Activated naive CD8-positive, alpha-beta T cell treated with anti-CD3 and anti-CD28 coated beads, Interleukin-2, amount 50 U/mL, for 24 hours (primary cell): Measurements from ENCODE around the gene C14orf132.
A peak's percentile ranks its signal among the peaks of the same experiment; 100 is the strongest.
"Not testable (repeated sequence)": the region's sequence is repeated elsewhere in the genome, so short reads cannot be mapped to it uniquely, and the experiment has no call there.

ENCODE experiments used
- ATAC-seq: fragments of 150-1000 bp; cut with Tn5 transposase; one replicate; pipeline ENCODE4 v1.10.0; 2021
- DNase-seq: peaks from one replicate; pipeline ENCODE4 v3.0.0; 2021
- H3K27ac Mint-ChIP-seq: one replicate; pipeline ENCODE4 v1.8.0; 2021; ENCODE audit warnings: mild to moderate bottlenecking, mixed read lengths
- H3K27me3 Mint-ChIP-seq: one replicate; pipeline ENCODE4 v1.8.0; 2021; ENCODE audit warnings: mixed read lengths
- H3K36me3 Mint-ChIP-seq: one replicate; pipeline ENCODE4 v1.8.0; 2021; ENCODE audit warnings: low read depth, mixed read lengths
- H3K4me1 Mint-ChIP-seq: one replicate; pipeline ENCODE4 v1.8.0; 2021; ENCODE audit warnings: mixed read lengths
- H3K4me3 Mint-ChIP-seq: one replicate; pipeline ENCODE4 v1.8.0; 2021; ENCODE audit warnings: mild to moderate bottlenecking, moderate library complexity, mixed read lengths
- H3K9me3 Mint-ChIP-seq: one replicate; pipeline ENCODE4 v1.8.0; 2021; ENCODE audit warnings: mixed read lengths

C14orf132 gene

DNA sequence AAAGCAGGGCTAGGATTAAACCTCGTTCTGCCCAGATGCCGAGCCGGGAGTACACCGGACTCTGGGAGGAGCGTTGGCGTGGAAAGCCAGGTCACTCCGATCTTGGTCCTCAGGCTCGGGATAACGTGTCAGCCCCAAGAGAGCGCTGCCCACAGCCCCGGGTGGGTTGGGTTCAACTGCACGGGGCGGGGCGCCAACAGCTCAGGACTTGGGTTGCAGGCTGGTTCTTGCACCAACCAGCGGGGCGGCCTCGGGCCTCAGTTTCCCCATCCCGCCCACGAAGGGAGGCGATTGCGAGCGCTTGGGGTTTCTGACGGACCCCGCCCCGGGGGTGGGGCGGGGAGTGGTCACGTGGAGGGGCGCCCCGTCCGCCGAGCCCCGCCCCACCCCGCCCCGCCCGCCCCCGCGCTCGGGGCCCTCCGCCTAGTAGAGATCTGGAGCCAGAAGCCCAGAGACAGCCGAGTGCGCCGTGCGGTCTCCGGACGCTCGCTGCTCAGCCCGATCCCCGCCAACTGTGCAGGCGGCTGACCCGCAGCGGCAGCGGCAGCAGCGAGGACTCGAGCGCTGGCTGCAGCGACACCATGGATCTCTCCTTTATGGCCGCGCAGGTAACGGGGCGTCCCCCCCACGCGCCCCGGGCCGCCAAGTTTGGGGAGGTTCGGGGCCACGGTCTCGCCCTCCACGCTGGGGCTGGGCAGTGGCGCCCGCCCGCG, at the start of gene C14orf132:
C14orf132 (plus strand) TSS at position 443 of the 713 bp plus-strand sequence; CDS start at position 582, 139 bp downstream.
- H3K4me1 Mint-ChIP-seq, result peaks cover 16% of the 10 kb centered on the region
- peak; percentile 69 for ATAC-seq
- no peak within 1 kb of the TSS for H3K27ac Mint-ChIP-seq
- H3K9me3 Mint-ChIP-seq, result no peaks in the 10 kb centered on the region
- peaks cover 56% of the 10 kb centered on the region for H3K27me3 Mint-ChIP-seq
- DNase-seq, result peak; percentile 63
- H3K4me3 Mint-ChIP-seq, result peak within 1 kb of the TSS; percentile 76
- no peaks in the 10 kb centered on the region for H3K36me3 Mint-ChIP-seq

DNA sequence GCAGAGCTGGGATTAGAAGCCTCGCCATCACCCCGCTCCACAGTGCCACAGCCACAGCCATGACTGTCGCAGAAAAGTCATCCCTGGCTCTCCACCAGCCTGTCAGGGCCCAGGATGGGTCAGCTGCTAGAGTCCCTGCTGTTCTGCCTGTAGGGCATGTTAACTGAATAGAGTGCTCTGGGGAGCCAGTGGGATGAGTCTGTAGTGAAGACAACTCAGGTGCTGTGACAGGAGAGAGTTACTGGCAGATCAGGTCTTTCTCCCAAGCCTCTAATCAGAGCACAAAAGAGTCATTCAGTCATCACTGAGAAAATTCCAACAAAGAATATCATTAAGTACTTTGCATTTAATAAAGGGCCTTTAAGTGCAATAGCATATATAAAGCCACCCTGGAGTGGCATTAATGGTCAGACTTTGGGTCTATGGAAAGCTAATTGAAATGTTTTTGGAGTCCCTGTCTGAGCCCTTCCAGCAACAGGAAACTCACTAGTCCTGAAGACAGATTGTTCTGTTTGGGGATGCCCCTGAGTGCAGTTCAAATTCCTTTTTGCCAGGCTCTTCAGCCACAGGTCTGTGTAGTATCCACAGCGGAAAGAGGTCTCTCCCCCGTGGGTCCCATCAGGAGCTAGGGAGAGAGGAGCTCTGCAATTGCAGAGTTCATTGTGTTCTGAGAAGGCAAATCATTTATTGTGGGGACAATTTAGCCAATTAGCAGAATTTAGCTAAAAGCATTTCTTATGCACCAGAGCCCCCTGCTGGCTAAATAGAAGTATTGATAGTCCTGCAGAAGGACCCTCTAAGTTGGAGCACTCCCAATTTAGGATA, 45.2 kb upstream of the C14orf132 start:
- H3K27me3 Mint-ChIP-seq, result peaks cover 35% of the 10 kb centered on the region
- peaks cover 2% of the 10 kb centered on the region for H3K36me3 Mint-ChIP-seq
- no peak overlapping the region for H3K27ac Mint-ChIP-seq
- no peak overlapping the region for H3K4me3 Mint-ChIP-seq
- no peaks in the 10 kb centered on the region for H3K4me1 Mint-ChIP-seq
- DNase-seq (peak; percentile 22), ATAC-seq (no peak)
- peaks cover 18% of the 10 kb centered on the region for H3K9me3 Mint-ChIP-seq

DNA sequence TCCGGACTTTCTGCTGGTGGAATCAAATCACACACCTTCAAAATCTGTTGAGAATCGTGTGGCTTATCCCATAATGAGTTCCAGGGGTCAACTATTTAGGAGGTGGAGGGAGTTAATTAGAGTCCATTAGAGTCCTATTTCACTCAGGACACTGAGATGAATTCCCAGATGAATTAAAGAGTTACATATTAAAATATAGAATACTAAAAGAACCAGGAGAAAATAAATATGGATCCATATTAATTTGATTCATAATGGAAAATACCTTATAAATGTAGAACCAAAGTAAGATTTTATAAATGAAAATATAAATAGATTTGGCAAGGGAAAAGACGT, 44.6 kb upstream of the C14orf132 start:
- no peaks in the 10 kb centered on the region for H3K4me1 Mint-ChIP-seq
- peaks cover 39% of the 10 kb centered on the region for H3K27me3 Mint-ChIP-seq
- H3K9me3 Mint-ChIP-seq, result peaks cover 18% of the 10 kb centered on the region
- peaks cover 2% of the 10 kb centered on the region for H3K36me3 Mint-ChIP-seq
- DNase-seq (no peak), ATAC-seq (no peak)
- no peak overlapping the region for H3K27ac Mint-ChIP-seq
- no peak overlapping the region for H3K4me3 Mint-ChIP-seq

DNA sequence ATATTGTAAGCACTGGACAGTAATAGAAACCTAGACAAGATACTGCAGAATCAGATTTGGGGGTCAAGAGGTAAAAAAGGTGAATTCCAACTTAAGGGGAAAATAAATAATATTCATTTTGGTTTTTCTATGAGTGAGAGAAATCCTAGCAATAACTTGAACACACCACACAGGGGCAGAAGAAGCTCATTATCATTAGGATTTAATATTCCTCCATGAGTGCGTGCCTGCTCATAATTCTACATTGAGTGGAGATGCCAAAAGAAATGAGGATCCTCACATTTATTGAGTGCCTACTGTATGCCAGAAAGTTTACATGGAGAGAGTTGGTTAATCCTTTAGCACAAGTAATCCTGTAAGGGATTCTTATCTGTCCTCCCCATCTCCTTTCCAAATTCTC, 40.5 kb upstream of the C14orf132 start:
- no peak for DNase-seq
- Mint-ChIP-seq H3K4me3 (no peak overlapping the region), H3K9me3 (peaks cover 10% of the 10 kb centered on the region), H3K27me3 (peaks cover 41% of the 10 kb centered on the region), H3K36me3 (no peaks in the 10 kb centered on the region), H3K27ac (no peak overlapping the region), H3K4me1 (no peaks in the 10 kb centered on the region)
- no peak for ATAC-seq

DNA sequence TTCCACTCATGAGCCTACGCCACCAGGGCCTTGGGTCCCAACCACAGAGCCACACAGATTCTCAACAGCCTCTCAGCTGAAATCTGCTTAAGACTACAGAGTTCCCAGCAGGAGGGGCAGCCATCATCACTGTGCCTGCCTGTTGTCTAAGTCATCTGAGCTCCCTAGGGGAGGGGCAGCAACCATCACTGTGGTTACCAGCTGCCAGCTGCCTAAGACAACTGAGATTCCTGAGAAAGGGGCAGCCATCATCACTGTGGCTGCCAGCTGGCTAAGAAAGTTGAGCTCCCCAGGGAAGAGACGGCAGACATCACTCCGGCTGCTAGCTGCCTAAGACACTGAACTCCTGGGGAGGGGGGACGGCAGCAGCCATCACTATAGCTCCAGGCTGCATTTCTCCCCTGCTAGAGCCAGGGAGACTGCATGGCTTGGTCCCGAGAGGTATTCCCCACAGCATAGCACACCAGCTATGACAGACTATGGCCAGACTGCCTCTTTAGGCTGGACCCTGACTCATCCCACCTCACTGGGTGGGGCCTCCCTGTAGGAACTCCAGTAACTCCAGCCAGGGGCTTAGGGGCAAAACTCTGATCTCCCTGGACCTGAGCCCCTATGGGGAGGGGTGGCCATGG, 37.2 kb upstream of the C14orf132 start:
- ATAC-seq, result no peak
- no peak for DNase-seq
- H3K4me3 Mint-ChIP-seq, result no peak overlapping the region
- H3K36me3 Mint-ChIP-seq, result peaks cover 3% of the 10 kb centered on the region
- H3K27ac Mint-ChIP-seq, result no peak overlapping the region
- peaks cover 47% of the 10 kb centered on the region for H3K27me3 Mint-ChIP-seq
- peaks cover 14% of the 10 kb centered on the region for H3K9me3 Mint-ChIP-seq
- H3K4me1 Mint-ChIP-seq, result no peaks in the 10 kb centered on the region

DNA sequence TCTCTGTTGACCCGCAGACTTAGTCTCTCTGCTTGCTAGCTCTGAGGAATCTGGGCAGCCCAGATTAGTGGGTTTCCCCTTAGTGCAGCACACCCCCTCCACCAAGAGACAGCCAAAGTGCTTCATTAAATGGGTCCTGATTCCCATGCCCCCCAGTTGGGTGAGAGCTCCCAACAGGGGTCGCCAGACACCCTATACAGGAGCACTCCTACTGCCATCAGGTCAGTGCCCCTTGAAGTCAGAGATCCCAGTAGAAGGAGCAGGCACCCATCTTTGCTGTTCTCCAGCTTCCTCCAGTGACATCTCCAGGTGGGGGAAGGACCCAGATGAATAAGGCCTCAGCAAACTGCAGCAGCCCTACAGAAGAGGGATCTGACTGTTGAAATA, 36.7 kb upstream of the C14orf132 start:
- Mint-ChIP-seq H3K9me3 (peaks cover 14% of the 10 kb centered on the region), H3K36me3 (peaks cover 3% of the 10 kb centered on the region), H3K4me3 (no peak overlapping the region), H3K4me1 (no peaks in the 10 kb centered on the region), H3K27ac (no peak overlapping the region), H3K27me3 (peaks cover 43% of the 10 kb centered on the region)
- no peak for DNase-seq
- no peak for ATAC-seq

DNA sequence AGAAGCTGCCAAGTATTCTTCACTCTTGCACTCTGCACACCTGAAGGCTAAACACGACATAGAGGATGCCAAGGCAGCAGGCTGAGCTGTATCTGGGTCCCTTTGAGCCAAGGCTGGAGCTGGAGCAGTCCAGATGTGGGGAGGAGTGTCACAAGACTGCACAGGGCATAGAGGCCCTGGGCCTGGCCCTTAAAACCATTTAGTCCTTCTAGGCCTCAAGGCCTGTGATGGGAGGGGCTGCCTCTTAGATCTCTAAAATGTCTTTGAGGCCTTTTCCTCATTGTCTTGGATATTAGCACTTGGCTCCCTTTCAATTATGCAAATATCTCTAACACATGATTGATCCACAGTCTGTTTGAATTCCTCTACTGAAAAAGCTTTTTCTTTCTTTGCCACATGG, 28.0 kb upstream of the C14orf132 start:
- Mint-ChIP-seq H3K4me3 (no peak overlapping the region), H3K4me1 (no peaks in the 10 kb centered on the region), H3K27me3 (peaks cover 2% of the 10 kb centered on the region), H3K9me3 (peaks cover 18% of the 10 kb centered on the region), H3K27ac (no peak overlapping the region), H3K36me3 (peaks cover 4% of the 10 kb centered on the region)
- ATAC-seq (no peak), DNase-seq (no peak)

DNA sequence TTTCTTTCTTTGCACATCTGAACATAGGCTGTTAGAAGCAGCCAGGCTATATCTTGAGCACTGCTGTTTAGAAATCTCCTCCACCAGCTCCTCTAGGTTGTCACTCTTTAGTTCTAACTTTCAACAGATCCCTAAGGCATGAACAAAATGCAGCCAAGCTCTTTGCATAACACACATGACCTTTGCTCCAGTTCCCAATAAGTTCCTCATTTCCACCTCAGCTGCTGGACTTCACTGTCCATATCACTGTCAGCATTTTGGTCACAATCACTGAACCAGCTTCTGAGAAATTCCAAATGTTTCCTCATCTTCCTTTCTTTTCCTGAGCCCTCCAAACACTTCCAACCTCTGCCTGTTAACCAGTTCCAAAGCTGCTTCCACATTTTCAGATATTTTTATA, 27.6 kb upstream of the C14orf132 start:
- ATAC-seq, result no peak
- H3K27ac Mint-ChIP-seq, result no peak overlapping the region
- H3K9me3 Mint-ChIP-seq, result peaks cover 18% of the 10 kb centered on the region
- no peak for DNase-seq
- peaks cover 4% of the 10 kb centered on the region for H3K36me3 Mint-ChIP-seq
- H3K27me3 Mint-ChIP-seq, result peaks cover 5% of the 10 kb centered on the region
- no peak overlapping the region for H3K4me3 Mint-ChIP-seq
- H3K4me1 Mint-ChIP-seq, result no peaks in the 10 kb centered on the region

DNA sequence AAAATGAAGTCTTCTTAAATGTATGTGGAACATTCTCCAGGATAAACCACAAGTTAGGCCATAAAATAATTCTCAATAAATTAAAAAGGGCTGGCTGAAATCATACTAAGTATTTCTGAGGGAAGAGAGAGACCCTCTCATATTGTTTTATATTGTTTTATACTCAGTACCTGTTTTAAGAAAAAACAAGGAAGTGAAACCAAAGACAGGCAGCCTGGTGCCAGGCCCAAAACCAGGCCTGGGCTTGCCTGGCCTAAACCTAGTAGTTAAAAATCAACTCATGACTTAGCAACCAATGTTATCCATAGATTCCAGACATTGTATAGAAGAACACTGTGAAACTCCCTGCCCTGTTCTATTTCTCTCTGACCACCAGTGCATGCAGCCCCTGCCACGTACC, 26.4 kb upstream of the C14orf132 start:
- not testable (repeated sequence) for H3K27ac Mint-ChIP-seq, DNase-seq, H3K36me3 Mint-ChIP-seq, H3K4me1 Mint-ChIP-seq, ATAC-seq, H3K4me3 Mint-ChIP-seq
- H3K27me3 Mint-ChIP-seq, result peaks cover 16% of the 10 kb centered on the region
- H3K9me3 Mint-ChIP-seq, result peaks cover 18% of the 10 kb centered on the region

DNA sequence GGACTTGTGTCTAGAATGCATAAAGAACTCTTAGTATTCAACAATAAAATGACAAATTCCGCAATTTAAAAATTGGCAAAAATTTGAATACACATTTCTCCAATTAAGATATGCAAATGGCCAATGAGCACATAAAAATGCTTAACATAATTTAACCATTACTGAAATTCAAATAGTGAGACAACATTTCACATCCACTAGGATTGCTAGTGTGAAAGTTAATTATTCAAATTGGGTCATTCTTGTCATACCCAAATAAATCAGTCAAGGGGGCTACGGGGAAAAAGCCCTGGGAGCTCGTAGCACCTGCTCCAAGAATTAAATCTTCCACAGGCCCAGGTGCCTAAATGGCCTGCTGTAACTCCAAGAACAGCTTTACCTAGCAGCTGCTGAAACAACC, 25.0 kb upstream of the C14orf132 start:
- H3K4me3 Mint-ChIP-seq, result no peak overlapping the region
- H3K9me3 Mint-ChIP-seq, result peaks cover 18% of the 10 kb centered on the region
- ATAC-seq (no peak), DNase-seq (no peak)
- no peak overlapping the region for H3K27ac Mint-ChIP-seq
- no peaks in the 10 kb centered on the region for H3K4me1 Mint-ChIP-seq
- peaks cover 4% of the 10 kb centered on the region for H3K36me3 Mint-ChIP-seq
- peaks cover 24% of the 10 kb centered on the region for H3K27me3 Mint-ChIP-seq

DNA sequence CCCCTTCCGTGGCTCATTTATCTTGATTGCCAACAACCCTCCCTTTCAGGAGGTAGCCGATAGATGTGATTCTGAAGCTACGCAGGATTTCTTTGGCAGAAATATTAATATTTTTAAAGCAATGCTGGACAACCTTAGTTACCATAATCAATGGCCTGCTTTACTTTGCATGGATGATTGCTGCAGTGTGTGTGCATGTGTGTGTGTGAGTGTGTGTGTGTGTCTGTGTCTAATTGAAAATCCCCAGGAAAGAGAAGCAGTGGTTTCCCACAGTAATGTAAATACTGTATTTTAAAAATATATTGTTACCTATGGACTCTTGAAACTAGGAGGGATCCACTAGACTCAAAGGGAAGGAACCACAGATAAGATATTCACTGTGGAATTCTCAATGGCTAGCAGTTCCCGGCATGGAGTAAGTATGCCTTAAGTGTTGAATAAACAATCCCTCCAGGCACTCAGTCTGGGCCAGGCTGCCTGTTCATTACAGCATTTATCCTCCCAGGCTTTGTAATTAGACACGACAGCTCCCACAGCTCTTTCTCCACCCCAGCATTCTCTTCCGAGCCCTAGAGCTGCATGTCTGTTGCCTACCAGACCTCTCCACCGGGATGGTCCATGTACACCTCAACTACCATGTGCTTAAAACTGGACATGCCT, 22.5 kb upstream of the C14orf132 start:
- Mint-ChIP-seq H3K4me3 (no peak overlapping the region), H3K27ac (peak overlapping the region; percentile 3), H3K36me3 (peaks cover under 1% of the 10 kb centered on the region), H3K9me3 (peaks cover 6% of the 10 kb centered on the region), H3K4me1 (no peaks in the 10 kb centered on the region), H3K27me3 (peaks cover 26% of the 10 kb centered on the region)
- ATAC-seq, result no peak
- DNase-seq, result no peak

DNA sequence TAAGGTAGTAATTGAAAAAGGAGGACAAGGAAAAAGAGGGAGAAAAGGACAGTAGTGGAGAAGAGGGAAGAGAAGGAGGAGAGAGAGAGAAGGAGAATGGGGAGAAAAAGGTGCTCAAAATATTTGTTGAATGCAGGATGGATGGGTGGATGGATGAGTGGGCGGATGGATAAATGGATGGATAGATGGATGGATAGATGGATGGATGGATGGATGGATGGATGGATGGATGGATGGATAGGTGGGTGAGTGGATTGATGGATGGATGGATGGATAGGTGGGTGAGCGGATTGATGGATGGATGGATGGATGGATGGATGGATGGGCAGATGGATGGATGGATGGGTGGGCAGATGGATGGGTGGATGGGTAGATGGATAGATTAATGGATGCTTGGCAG, 21.3 kb upstream of the C14orf132 start:
- Mint-ChIP-seq H3K27me3 (peaks cover 28% of the 10 kb centered on the region), H3K4me3 (no peak overlapping the region), H3K9me3 (no peaks in the 10 kb centered on the region), H3K36me3 (no peaks in the 10 kb centered on the region), H3K27ac (no peak overlapping the region), H3K4me1 (no peaks in the 10 kb centered on the region)
- ATAC-seq, result no peak
- no peak for DNase-seq

DNA sequence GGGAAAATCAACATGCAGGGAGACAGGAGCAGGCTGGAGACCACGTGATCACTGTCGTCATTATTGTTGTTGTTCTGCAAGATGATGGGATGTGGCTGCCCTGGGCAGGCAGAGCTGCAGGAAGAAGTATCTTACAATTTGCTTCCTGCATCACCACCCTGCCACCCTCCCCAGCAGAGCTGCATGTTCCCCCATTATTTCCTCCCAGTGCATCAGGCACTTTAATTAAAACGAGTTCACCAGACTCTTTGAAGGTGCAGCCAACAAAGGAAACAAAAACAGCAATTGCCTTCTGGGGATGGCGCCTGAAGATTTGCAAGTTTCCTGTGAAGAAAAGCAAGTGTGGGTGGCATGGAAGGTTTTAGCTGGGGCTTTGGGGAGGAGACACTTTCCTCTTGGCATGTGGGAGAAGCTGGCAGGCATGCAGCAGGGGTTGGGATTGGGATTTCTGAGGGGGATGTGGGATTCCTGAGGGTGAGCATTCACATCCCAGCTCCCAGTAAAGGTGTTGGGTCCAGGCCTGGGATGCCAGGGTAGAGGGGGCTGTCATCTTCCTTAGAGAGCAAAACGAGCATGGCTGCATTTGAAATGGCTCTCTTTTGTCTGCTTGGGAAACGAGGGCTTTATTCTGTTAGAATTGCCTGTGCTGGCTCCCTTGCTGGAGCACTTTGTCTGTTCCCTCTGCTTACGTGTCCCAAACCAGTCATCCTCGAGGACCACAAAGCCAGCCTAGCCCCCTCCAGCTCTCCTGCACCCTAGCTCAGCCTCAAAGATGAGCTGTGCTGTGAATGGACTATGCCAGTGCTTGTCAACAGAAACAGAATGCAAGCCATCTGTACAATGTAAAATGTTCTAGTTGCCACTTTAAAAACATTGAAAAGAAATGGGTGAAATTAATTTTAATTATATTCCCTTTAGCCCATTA, 11.5 kb upstream of the C14orf132 start:
- Mint-ChIP-seq H3K27ac (no peak overlapping the region), H3K4me1 (peaks cover 8% of the 10 kb centered on the region), H3K9me3 (no peaks in the 10 kb centered on the region), H3K36me3 (no peaks in the 10 kb centered on the region), H3K27me3 (peaks cover 13% of the 10 kb centered on the region), H3K4me3 (no peak overlapping the region)
- ATAC-seq, result no peak
- DNase-seq, result no peak
